ENCODE data around the gene VAMP5. TPM values are rescaled to one million over a fixed set of nuclear protein-coding genes. Genes with fewer than 3 reads are reported as not detected.

Gene VAMP5
- total and polyA plus RNA-seq, 9 of the 15 experiments (the other 6 are each of a cell fraction or from before 2014, with no cell fraction given) = 0.54 to 1.9 (median 1.5) TPM; not detected in 2

DNA sequence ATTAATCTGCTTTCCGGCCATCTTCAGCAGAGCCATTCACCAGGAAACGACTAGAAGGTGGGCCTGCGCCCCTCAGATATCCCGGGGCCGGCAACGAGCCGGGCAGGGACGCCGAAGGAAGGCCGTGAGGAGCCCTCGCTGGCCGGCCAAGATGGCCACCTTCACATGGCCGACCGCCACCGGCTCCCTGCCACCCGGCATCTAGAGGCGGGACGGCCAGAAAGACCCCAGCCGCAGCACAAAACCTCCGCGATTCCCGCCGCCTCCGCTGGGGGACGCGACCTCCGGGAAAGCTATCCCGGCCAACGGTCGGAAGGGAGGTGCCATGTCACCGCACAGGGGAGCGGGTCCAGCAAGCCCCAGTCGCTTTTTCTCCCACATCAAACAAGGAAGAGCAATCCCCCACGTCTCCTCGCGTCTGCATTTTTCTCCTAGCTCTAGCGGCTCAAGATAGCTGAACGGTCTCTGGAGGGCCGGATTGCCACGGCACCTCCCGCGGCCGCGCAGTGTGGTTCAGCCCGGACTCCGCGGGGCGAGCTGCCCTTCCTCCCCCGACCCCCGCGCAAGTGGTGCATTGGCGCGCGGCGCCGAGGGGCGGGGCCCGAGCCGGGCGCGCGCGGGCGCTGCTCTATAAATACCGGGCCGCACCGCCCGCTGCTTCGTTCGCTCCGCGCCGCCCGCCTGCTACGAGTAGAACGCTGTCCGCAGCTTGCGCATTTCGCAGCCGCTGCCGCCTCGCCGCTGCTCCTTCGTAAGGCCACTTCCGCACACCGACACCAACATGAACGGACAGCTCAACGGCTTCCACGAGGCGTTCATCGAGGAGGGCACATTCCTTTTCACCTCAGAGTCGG lies 45.5 kb upstream of the VAMP5 start, which contains the start of gene MAT2A:
TSS of gene MAT2A (plus strand) at position 662 of the 854 bp plus-strand sequence. CDS start at position 782, 120 bp downstream.
- Histone ChIP-seq H3K27ac (ENCODE audit: extremely low read depth, low read depth, low read length) (peak within 1 kb of the TSS; percentile 100), H3K9ac (ENCODE audit: insufficient read depth in 1 of 2, low read depth in 2 of 2, low read length in 2 of 2) (peak within 1 kb of the TSS; percentile 100), H3K27me3 (ENCODE audit: control insufficient read depth in 2 of 2, insufficient read depth in 2 of 2, low read length in 2 of 2) (no peaks in the 10 kb centered on the region), H4K20me1 (replicated peaks; ENCODE audit: control insufficient read depth, insufficient read depth, low read length) (peaks cover 36% of the 10 kb centered on the region), H3K36me3 (ENCODE audit: control insufficient read depth, insufficient read depth, low read length) (peaks cover 43% of the 10 kb centered on the region), H3K9me3 (replicated peaks; ENCODE audit: control insufficient read depth, insufficient read depth, low read depth, low read length) (no peaks in the 10 kb centered on the region), H3K4me1 (replicated peaks in 1 of 2; ENCODE audit: control insufficient read depth in 2 of 2, insufficient read depth in 2 of 2, low read length in 2 of 2) (peaks cover 9 to 24% of the 10 kb centered on the region in 2 experiments), H2AFZ (ENCODE audit: low read depth, low read length) (peak within 1 kb of the TSS; percentile 96), H3K4me3 (peak within 1 kb of the TSS; percentile 68), H3K9me1 (ENCODE audit: control insufficient read depth, insufficient read depth, low read length) (peaks cover 3% of the 10 kb centered on the region), H3K79me2 (ENCODE audit: control insufficient read depth, insufficient read depth, low read length) (peaks cover 67% of the 10 kb centered on the region), H3K4me2 (ENCODE audit: insufficient read depth, low read length) (peak within 1 kb of the TSS; percentile 98)
- DNase-seq (ENCODE audit: extremely low read depth in 1 of 4, low spot score in 3 of 4) (peak; percentile 88 to 95 (median 91)), FAIRE-seq (no peak), ATAC-seq (peak; percentile 73)
- under 1% methylated on average over 83 of the region's 92 CpGs for WGBS (ENCODE audit: insufficient coverage, low coverage, missing lambda C conversion rate)
- intact Hi-C loops (cut with micrococcal nuclease) (loop anchor here (1.0 to 5.0 kb wide), 3 partner anchors 38 to 101 kb away; no protein-coding TSS in a partner anchor), in situ Hi-C loops (cut with MboI) (no loop called here)
- ChIA-PET POLR2A (interaction anchor here (0.5 to 24.3 kb wide), 42 partner anchors 8 to 632 kb away, joined by 3 to 1576 read pairs (median 6); partner anchors contain the start of genes C2orf68, CAPG, ELMOD3 and GGCX), CTCF (ENCODE audit: low intra/inter-chr PET ratio) (interaction anchor here (1.8 kb wide), 1 partner anchor 118 kb away, joined by 5 read pairs; no protein-coding TSS in a partner anchor)
- no TSS peak for BruUV-seq (replicated peaks)
- TF ChIP-seq ZNF766 (CRISPR knock-in tag; conservative IDR thresholded peaks at IDR 0.05) = no peak; the same call in 1 of the 2 replicates
- TF ChIP-seq, protein P1, sequence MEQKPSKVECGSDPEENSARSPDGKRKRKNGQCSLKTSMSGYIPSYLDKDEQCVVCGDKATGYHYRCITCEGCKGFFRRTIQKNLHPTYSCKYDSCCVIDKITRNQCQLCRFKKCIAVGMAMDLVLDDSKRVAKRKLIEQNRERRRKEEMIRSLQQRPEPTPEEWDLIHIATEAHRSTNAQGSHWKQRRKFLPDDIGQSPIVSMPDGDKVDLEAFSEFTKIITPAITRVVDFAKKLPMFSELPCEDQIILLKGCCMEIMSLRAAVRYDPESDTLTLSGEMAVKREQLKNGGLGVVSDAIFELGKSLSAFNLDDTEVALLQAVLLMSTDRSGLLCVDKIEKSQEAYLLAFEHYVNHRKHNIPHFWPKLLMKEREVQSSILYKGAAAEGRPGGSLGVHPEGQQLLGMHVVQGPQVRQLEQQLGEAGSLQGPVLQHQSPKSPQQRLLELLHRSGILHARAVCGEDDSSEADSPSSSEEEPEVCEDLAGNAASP (IDR thresholded peaks at IDR 0.05) = no peak
- peak; percentile 74 for TF ChIP-seq FOXM1 (IDR thresholded peaks at IDR 0.05; ENCODE audit: low read depth)
- peak; percentile 44; the same call in 1 of the 2 replicates for TF ChIP-seq FOXM1 (CRISPR knock-in tag; IDR thresholded peaks at IDR 0.05; ENCODE audit: low read depth)
- TF ChIP-seq MAZ (CRISPR knock-in tag; conservative IDR thresholded peaks at IDR 0.05 in 1 of 2, IDR thresholded peaks at IDR 0.05 in 1 of 2) = peak; percentile 74 to 88
- peak; percentile 99 for TF ChIP-seq NFRKB (IDR thresholded peaks at IDR 0.05; ENCODE audit: low read depth)
- no peak for TF ChIP-seq USF1 (CRISPR knock-in tag; IDR thresholded peaks at IDR 0.05)
- peak; percentile 5; the same call in 1 of the 2 replicates for TF ChIP-seq XRCC5 (IDR thresholded peaks at IDR 0.05; ENCODE audit: low read depth, low read length)
- TF ChIP-seq OTX1 (CRISPR knock-in tag; IDR thresholded peaks at IDR 0.05) = no peak
- TF ChIP-seq ILK (tag; IDR thresholded peaks at IDR 0.05; ENCODE audit: borderline replicate concordance, low read depth) = no peak
- TF ChIP-seq TRIM28 (IDR thresholded peaks at IDR 0.05) = peak; percentile 67; the same call in 1 of the 2 replicates
- no peak for TF ChIP-seq HDAC3 (IDR thresholded peaks at IDR 0.05; ENCODE audit: borderline replicate concordance, partially characterized antibody)
- TF ChIP-seq, protein P2, sequence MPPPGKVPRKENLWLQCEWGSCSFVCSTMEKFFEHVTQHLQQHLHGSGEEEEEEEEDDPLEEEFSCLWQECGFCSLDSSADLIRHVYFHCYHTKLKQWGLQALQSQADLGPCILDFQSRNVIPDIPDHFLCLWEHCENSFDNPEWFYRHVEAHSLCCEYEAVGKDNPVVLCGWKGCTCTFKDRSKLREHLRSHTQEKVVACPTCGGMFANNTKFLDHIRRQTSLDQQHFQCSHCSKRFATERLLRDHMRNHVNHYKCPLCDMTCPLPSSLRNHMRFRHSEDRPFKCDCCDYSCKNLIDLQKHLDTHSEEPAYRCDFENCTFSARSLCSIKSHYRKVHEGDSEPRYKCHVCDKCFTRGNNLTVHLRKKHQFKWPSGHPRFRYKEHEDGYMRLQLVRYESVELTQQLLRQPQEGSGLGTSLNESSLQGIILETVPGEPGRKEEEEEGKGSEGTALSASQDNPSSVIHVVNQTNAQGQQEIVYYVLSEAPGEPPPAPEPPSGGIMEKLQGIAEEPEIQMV (tag; conservative IDR thresholded peaks at IDR 0.05; ENCODE audit: low read depth) = no peak
- TF ChIP-seq FOXJ2 (tag; IDR thresholded peaks at IDR 0.05) = peak; percentile 85
- TF ChIP-seq GABPA (tag; conservative IDR thresholded peaks at IDR 0.05; ENCODE audit: low read depth) = peak; percentile 58
- peak; percentile 82 for TF ChIP-seq SIRT6 (IDR thresholded peaks at IDR 0.05; ENCODE audit: low read depth, low read length)
- no peak for TF ChIP-seq RBM14 (IDR thresholded peaks at IDR 0.05; ENCODE audit: borderline replicate concordance, insufficient read depth, low read depth, low read length)
- TF ChIP-seq MCM3 (IDR thresholded peaks at IDR 0.05) = no peak

Data from K562 (cell line).